ENCODE data around the gene IFNL3. TPM values are rescaled to one million over a fixed set of nuclear protein-coding genes. Genes with fewer than 3 reads are reported as not detected.
A peak's percentile ranks its signal among the peaks of the same experiment; 100 is the strongest.

The IFNL3 gene
- total RNA-seq, 1 donor from 2014 or later: not detected

DNA sequence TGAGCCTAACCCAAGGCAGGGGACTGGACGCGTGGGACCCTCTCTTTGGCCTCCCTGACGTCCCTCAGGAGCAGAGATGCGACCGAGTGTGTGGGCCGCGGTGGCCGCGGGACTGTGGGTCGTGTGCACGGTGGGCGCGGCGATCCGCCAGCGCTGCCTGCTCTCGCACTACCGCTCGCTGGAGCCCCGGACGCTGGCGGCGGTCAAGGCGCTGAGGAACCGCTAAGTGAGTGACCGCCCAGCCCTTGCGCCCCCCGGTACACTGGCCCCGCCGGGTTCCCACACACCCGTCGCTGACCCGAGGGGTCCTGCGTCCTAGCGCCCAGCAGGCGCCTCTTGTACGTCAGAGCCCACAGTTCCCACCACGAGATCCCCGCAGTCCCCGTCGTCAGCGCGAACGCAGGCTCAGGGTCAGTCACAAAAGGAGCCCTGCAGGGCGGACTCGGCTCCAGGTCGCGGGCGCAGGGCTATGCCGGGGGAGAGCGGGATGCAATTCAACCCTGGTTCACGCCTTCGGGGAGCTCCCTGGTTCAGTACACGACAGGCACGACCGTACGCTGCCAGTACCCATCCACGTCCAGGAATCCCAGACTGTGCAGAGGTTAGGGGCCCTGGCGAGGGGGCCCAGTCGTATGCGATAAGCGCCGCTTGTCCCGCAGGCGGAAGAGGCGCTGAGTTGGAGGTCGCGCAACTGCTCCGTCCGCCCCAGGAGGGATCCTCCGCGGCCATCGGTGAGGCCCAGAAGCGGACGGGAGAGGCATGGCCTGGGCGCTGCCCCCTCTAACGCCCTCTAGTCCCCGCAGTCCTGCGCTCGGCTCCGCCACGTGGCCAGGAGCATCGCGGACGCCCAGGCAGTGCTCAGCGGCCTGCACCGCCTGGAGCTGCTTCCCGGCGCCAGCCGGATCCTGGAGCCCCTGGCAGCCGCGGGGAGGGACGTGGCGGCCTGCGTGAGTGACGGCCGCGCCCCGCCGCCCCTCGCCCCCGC, 19.8 kb upstream of the IFNL3 start:
- Mint-ChIP-seq H3K36me3 (ENCODE audit: low read depth) (no peaks in the 10 kb centered on the region), H3K4me1 (peaks cover 4% of the 10 kb centered on the region), H3K27me3 (ENCODE audit: low read depth) (peaks cover 78% of the 10 kb centered on the region), H3K4me3 (no peak overlapping the region), H3K27ac (ENCODE audit: unreplicated experiment) (no peak overlapping the region), H3K9me3 (no peaks in the 10 kb centered on the region)
- DNase-seq (ENCODE audit: low read depth, low spot score): peak; percentile 28
- TF ChIP-seq, protein P1, sequence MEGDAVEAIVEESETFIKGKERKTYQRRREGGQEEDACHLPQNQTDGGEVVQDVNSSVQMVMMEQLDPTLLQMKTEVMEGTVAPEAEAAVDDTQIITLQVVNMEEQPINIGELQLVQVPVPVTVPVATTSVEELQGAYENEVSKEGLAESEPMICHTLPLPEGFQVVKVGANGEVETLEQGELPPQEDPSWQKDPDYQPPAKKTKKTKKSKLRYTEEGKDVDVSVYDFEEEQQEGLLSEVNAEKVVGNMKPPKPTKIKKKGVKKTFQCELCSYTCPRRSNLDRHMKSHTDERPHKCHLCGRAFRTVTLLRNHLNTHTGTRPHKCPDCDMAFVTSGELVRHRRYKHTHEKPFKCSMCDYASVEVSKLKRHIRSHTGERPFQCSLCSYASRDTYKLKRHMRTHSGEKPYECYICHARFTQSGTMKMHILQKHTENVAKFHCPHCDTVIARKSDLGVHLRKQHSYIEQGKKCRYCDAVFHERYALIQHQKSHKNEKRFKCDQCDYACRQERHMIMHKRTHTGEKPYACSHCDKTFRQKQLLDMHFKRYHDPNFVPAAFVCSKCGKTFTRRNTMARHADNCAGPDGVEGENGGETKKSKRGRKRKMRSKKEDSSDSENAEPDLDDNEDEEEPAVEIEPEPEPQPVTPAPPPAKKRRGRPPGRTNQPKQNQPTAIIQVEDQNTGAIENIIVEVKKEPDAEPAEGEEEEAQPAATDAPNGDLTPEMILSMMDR (conservative IDR thresholded peaks at IDR 0.05): no peak

DNA sequence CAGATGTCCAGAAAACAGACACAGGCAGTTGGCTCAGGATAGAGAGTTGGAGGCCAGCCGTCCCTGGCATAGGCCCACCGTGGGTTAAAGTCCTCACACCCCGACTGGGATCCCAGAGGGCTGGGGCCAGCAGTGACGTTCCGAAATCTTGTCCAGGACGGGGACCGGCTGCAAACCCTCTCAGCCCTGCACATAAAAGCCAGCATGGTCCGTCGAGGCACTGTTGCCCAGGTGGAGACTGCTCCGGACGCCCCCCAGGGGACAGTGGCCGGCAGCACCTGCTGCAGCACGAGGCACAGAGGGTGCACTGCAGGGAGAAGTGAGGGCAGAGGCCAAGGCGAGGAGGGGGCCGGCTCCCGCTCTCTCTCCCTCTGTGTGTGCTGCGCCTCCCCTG, 19.1 kb upstream of the IFNL3 start:
- no peak for DNase-seq (ENCODE audit: low read depth, low spot score)
- Mint-ChIP-seq H3K27ac (ENCODE audit: unreplicated experiment) (no peak overlapping the region), H3K9me3 (no peaks in the 10 kb centered on the region), H3K27me3 (ENCODE audit: low read depth) (peaks cover 77% of the 10 kb centered on the region), H3K4me1 (peaks cover 4% of the 10 kb centered on the region), H3K36me3 (ENCODE audit: low read depth) (no peaks in the 10 kb centered on the region), H3K4me3 (no peak overlapping the region)
- TF ChIP-seq, protein P1 (conservative IDR thresholded peaks at IDR 0.05): no peak

DNA sequence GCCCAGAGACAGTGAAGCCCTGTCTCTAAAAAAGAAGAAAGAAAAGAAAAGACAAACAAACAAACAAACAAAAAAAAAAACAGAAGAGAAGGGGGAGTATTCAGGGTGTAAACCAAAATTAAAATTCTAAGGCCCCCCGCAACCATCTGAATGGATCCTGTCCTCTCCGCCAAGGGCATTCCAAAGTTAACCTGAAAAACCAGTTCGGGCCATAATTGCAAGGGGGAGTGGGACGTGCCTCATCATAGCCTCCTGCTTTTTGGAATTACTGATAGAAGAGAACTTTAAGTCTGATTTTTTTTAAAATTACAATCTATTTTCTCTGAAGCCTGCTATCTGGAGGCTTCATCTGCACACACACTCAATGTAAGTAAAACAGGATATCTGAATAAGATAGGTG, 17.7 kb upstream of the IFNL3 start:
- TF ChIP-seq, protein P1 (conservative IDR thresholded peaks at IDR 0.05): no peak
- Mint-ChIP-seq H3K36me3 (ENCODE audit: low read depth) (no peaks in the 10 kb centered on the region), H3K4me3 (no peak overlapping the region), H3K27ac (ENCODE audit: unreplicated experiment) (no peak overlapping the region), H3K27me3 (ENCODE audit: low read depth) (peaks cover 73% of the 10 kb centered on the region), H3K9me3 (no peaks in the 10 kb centered on the region), H3K4me1 (peaks cover 9% of the 10 kb centered on the region)
- no peak for DNase-seq (ENCODE audit: low read depth, low spot score)

DNA sequence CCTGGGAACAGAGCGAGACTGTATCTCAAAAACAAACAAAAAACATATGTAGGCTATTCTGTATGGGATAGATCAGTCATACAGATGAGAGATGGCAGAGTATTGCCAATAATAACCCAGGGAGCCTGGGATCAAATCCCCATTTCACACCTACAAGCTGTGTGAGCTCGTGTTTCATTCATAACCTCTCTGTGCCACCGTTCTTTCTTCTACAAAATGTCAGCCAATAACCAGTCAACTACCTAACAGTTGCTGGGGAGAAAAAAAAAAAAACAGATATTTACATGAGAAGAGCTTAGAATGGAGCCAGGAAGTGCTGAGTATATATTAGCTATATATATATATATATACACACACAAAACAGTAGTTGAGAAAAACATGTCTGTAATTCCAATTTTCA, 16.9 kb upstream of the IFNL3 start:
- peaks cover 66% of the 10 kb centered on the region for H3K27me3 Mint-ChIP-seq (ENCODE audit: low read depth)
- DNase-seq (ENCODE audit: low read depth, low spot score): no peak
- H3K27ac Mint-ChIP-seq (ENCODE audit: unreplicated experiment): no peak overlapping the region
- H3K9me3 Mint-ChIP-seq: peaks cover 2% of the 10 kb centered on the region
- no peak overlapping the region for H3K4me3 Mint-ChIP-seq
- TF ChIP-seq, protein P1 (conservative IDR thresholded peaks at IDR 0.05): no peak
- H3K36me3 Mint-ChIP-seq (ENCODE audit: low read depth): no peaks in the 10 kb centered on the region
- peaks cover 9% of the 10 kb centered on the region for H3K4me1 Mint-ChIP-seq

DNA sequence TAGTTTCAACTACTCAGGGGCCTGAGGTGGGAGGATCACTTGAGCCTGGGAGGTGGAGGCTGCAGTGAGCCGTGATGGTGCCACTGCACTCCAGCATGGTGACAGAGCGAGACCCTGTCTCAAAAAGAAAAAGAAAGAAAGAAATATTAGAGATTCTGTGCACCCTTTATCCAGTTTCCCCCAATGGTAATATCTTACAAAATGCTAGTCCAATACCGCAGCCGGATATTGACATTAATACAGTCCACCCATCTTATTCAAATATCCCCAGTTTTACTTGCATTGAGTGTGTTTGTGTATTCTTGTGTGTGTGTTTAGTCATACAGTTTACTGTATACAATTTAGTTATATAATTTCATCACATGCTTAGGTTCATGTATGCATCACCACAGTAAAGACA, 12.4 kb upstream of the IFNL3 start:
- Mint-ChIP-seq H3K27me3 (ENCODE audit: low read depth) (peaks cover 63% of the 10 kb centered on the region), H3K36me3 (ENCODE audit: low read depth) (no peaks in the 10 kb centered on the region), H3K4me1 (peaks cover 6% of the 10 kb centered on the region), H3K4me3 (no peak overlapping the region), H3K9me3 (peaks cover 2% of the 10 kb centered on the region), H3K27ac (ENCODE audit: unreplicated experiment) (no peak overlapping the region)
- DNase-seq (ENCODE audit: low read depth, low spot score): no peak
- TF ChIP-seq, protein P1 (conservative IDR thresholded peaks at IDR 0.05): no peak

All from neural crest cell (in vitro differentiated cells).